AG09309 (cell line): ENCODE results near the gene LRRFIP2.
A peak's percentile ranks its signal among the peaks of the same experiment; 100 is the strongest.
"Not testable (repeated sequence)": the region's sequence is repeated elsewhere in the genome, so short reads cannot be mapped to it uniquely, and the experiment has no call there.

Experiments
- DNase-seq: peaks from one replicate; pipeline ENCODE4 v3.0.0-alpha.2; 2010; ENCODE audit warnings: low read depth
- H3K4me3 ChIP-seq: 2 replicates; pipeline ENCODE4 v1.5.1; 2011; ENCODE audit warnings: mild to moderate bottlenecking, low read depth, low read length, moderate library complexity; ENCODE audit not compliant: control insufficient read depth
- CTCF ChIP-seq: IDR thresholded peaks from 2 replicates; pipeline ENCODE4 v1.5.1; 2011; ENCODE audit warnings: mild to moderate bottlenecking, low read depth, low read length, inconsistent platforms; ENCODE audit not compliant: insufficient read depth, control insufficient read depth; ENCODE audit errors: missing control alignments

The LRRFIP2 gene

GRCh38 chr3:37217098-37217849 lies 42.9 kb upstream of the LRRFIP2 start:
- DNase-seq: no peak
- H3K4me3 ChIP-seq: no peak overlapping the region
- no peak for TF ChIP-seq CTCF

- TF ChIP-seq CTCF: no peak
- DNase-seq: no peak
These were observed 42.3 kb upstream of the LRRFIP2 start for GRCh38 chr3:37216597-37217097.

GRCh38 chr3:37214076-37214475 lies 39.7 kb upstream of the LRRFIP2 start:
- no peak for DNase-seq
- no peak for TF ChIP-seq CTCF
- H3K4me3 ChIP-seq: no peak overlapping the region

More at GRCh38 chr3:37216597-37217097, 42.3 kb upstream of the LRRFIP2 start:
- no peak overlapping the region for H3K4me3 ChIP-seq

- TF ChIP-seq CTCF: no peak
- no peak overlapping the region for H3K4me3 ChIP-seq
- peak; percentile 60 for DNase-seq
These were observed 35.8 kb upstream of the LRRFIP2 start for GRCh38 chr3:37210230-37210629.

GRCh38 chr3:37208576-37208975 lies 34.2 kb upstream of the LRRFIP2 start:
- not testable (repeated sequence) for DNase-seq, H3K4me3 ChIP-seq

GRCh38 chr3:37208008-37208407 lies 33.6 kb upstream of the LRRFIP2 start:
- H3K4me3 ChIP-seq, DNase-seq: not testable (repeated sequence)

- not testable (repeated sequence) for DNase-seq, H3K4me3 ChIP-seq
These were observed 31.7 kb upstream of the LRRFIP2 start for GRCh38 chr3:37206041-37206440.

- H3K4me3 ChIP-seq: no peak overlapping the region
- TF ChIP-seq CTCF: no peak
- DNase-seq: no peak
These were observed 29.9 kb upstream of the LRRFIP2 start for GRCh38 chr3:37204314-37204713.
